GM12875 (cell line): Measurements from ENCODE around the gene TSPAN19.

Source experiments
- H3K4me3 ChIP-seq: one replicate; pipeline ENCODE4 v1.5.1; 2011; ENCODE audit warnings: low read depth, low read length, control low read depth
- CTCF ChIP-seq: IDR thresholded peaks from 2 replicates; pipeline ENCODE4 v1.5.1; 2011; ENCODE audit warnings: low read depth, mild to moderate bottlenecking, control low read depth, inconsistent platforms, low read length, moderate library complexity, borderline replicate concordance; ENCODE audit not compliant: insufficient read depth

The TSPAN19 gene

GRCh38 chr12:85029456-85029855 lies 6.6 kb downstream of the TSPAN19 start:
- H3K4me3 ChIP-seq, result no peak overlapping the region
- no peak for TF ChIP-seq CTCF

- TF ChIP-seq CTCF, result no peak
- no peak overlapping the region for H3K4me3 ChIP-seq
Observed at GRCh38 chr12:85018098-85018497, 18.0 kb downstream of the TSPAN19 start.

GRCh38 chr12:85017618-85018017 lies 18.5 kb downstream of the TSPAN19 start:
- H3K4me3 ChIP-seq, result no peak overlapping the region
- no peak for TF ChIP-seq CTCF

- TF ChIP-seq CTCF, result no peak
- H3K4me3 ChIP-seq, result no peak overlapping the region
Observed at GRCh38 chr12:85017133-85017532, 18.9 kb downstream of the TSPAN19 start.

- TF ChIP-seq CTCF, result no peak
- no peak overlapping the region for H3K4me3 ChIP-seq
Observed at GRCh38 chr12:85016413-85016812, 19.7 kb downstream of the TSPAN19 start.

- no peak overlapping the region for H3K4me3 ChIP-seq
- TF ChIP-seq CTCF, result no peak
Observed at GRCh38 chr12:85007836-85008235, 28.2 kb downstream of the TSPAN19 start.

GRCh38 chr12:85006206-85006605 lies 29.9 kb downstream of the TSPAN19 start:
- no peak overlapping the region for H3K4me3 ChIP-seq
- no peak for TF ChIP-seq CTCF
